Limb (tissue), 2 donors: ENCODE measurements around the gene MAPKAP1.

ENCODE experiments used
- DNase-seq, 2 donors: peaks; one replicate each; pipeline ENCODE4 v3.0.0-alpha.2; 2016; ENCODE audit errors: extremely low spot score in 2 of 2

Gene MAPKAP1

DNA sequence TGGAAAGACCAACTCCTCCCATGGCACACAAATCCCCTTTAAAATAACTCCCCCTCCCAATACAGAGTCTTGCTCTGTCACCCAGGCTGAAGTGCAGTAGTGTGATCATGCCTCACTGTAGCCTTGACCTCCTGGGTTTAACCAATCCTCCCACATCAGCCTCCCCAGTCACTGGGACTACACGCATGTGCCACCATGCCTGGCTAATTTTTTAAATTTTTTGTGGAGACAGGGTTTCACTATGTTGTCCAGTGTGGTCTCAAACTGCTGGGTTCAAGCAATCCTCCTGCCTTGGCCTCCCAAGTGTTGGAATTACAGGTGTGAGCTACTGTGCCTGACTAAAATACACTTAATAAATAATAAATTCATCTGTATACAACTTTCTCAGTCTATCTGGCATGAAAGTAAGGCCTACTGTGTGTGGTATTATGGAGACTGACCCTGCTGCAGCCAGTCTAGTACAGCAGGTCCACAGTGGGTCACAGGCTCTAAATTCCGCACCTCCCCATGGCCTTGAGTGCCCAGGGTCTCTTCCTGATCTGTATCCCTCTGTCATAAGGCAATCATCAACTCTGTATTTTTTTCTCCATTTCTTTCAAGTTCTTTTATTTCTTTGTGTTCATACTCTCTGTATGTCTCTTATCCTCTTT, 169.4 kb downstream of the MAPKAP1 start:
- DNase-seq = no peak

- no peak for DNase-seq
Observed at GRCh38 chr9:125536776-125537175, 170.2 kb downstream of the MAPKAP1 start.

DNA sequence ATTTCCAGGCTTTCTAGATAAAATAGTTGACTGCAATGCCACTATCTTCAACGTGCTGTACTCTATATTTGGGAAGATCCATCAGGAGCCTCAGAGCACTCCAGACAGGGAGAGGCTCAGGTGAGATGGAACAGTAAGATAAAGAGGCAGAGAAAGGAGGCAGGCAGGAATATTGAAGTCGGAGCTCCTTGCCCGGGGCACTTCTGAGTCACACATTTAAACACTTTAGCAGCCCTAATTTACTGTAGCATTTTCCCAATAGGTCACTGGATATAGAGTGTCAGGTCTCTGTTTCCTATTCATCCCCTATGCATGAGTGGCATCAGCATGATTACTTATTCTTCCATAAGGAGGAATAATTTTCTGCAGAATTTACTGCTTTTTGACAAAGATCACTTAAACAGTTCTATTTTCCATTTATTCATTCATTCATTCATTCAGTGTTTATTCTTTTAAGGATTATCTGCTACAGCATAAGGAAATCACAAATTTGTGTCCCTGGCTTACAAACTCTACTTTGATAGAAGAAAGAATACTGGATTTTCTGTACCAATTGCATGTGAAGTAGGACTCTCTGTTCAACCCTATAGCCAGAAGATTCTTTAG, 170.7 kb downstream of the MAPKAP1 start:
- no peak for DNase-seq

DNA sequence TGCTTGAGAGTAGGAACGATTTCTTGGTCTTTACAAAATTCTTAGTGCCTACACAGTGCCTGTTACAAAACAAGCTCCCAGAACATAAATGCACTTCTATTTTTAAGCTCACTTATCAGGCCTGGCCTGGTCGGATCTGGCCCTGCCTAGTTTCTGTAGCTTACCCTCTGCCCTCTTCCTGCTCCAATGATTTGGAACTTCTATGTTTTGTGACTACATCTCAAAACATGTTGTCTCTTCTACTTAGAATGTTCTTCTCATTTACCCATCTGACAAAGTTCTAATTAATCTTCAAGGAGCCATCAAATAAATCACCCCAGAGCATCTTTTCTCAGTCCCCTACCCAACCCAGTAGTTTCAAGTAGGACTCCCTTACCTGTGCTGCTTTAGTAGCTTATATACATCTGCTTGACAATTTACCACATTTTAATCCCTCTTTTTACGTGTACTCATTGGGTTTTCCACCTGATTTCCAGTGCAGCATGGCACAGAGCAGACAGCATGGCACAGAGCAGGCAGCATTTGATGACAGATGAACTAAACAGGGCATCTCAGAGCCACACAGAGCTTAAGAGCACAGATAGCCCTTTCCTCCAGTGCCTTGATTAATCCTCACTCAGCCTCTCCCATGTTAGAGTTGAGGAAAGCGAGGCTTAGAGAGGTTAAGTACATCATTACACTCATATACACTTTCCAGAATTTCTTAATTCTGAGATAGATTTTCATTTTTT, 171.9 kb downstream of the MAPKAP1 start:
- no peak for DNase-seq

DNA sequence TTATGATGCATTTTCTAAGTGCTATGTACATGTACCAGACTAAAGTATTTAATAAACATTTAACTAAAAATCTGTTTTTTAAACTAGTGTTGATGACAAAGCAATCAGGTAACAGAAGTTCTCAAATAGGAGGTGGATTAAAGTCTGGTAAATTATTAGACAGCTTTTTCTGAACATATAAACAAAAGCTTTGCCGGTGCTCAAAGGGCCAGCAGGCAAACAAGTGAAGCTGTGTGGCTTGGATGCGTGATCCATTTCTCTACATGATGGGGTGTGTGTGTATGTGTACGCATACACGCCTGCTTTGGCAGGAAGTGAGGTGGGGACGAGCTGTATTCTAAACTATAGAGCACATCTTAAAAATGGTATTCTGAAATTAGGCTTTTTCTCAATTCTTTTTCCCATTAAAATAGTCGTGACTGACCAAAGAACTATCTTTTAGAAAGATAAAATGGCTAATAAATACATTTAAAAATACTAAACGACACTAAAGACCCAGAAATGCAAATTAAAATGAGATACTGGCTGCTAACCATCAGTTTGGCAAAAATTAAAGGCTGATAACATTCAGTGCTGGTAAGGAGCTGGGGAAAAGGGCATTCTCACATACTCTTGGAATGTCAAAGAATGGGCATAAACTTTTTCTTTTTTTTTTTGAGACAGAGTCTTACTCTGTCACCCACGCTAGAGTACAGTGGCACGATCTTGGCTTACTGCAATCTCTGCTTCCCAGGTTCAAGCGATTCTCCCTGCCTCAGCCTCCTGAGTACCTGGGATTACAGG, 174.0 kb downstream of the MAPKAP1 start:
- DNase-seq = no peak

DNA sequence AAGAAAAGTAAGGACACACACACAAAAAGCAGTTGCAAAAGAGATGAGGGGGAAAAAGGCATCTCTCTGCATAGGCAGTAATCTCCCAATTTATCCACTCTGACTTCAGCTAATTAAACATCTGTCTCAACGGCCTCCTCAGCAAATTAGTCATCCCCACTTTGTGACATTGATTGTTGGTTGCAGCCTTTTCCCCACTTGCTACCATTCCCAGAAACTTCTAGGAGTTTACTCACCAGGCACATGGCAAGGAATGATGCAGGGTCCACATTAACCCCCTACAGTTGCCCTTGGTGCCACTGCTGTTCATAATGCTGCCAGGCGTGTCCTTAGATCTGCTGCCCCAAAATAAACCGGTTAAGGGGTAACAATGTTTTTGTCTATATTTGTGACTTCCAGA, 174.6 kb downstream of the MAPKAP1 start:
- no peak for DNase-seq

- no peak for DNase-seq
Observed at GRCh38 chr9:125529589-125530515, 177.2 kb downstream of the MAPKAP1 start.

- no peak for DNase-seq
Observed at GRCh38 chr9:125529107-125529506, 177.9 kb downstream of the MAPKAP1 start.

DNA sequence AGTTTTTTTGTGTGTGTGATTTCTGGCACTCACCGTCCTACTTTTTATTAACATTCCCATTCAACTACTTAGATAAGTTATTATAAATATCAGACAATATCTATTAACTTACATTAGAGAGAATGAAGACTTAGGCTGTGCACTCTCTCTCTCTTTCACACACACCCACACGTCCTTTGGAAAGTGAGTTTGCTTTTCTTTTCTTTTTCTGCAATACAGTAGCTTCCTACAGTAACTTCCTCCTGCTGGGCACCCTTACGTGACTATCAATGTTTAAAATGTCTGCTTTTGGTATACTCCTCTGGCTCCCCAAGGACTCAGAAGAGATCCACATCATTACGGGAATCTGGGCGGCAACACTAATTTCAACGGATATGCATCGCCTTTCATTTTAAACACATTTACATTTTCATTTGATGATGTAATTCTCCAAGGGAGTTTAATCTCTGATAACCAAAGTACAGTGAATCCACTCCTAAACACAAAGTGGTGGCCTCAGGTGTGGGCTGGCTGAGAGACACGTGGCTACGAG, 179.5 kb downstream of the MAPKAP1 start:
- no peak for DNase-seq

GRCh38 chr9:125525921-125526631, 180.9 kb downstream of the MAPKAP1 start:
- DNase-seq = peak in 1 of 2 donors; percentile 90

- DNase-seq = peak in 1 of 2 donors; percentile 53
Observed at GRCh38 chr9:125524583-125525355, 182.2 kb downstream of the MAPKAP1 start.

DNA sequence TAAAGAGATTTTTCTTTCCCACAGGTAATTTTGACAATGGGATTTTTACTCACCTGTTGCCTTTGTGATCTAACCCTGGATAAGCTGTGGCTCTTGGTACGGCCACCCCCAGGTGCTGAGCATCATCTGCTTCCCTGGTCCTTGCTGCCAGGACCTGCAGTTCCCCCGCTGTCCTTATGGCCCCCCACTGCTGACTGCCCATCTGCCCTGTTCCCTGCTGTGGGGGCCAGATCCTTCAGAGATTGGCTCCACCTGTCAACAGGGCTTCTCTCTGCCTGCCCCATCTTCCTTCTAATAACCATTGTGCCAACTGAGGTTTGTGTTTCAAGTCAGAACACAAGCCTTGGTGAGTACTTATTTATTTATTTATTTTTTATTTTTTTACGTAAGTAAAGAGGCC, 183.3 kb downstream of the MAPKAP1 start:
- no peak for DNase-seq

GRCh38 chr9:125522328-125522725, 184.7 kb downstream of the MAPKAP1 start:
- DNase-seq = no peak

DNA sequence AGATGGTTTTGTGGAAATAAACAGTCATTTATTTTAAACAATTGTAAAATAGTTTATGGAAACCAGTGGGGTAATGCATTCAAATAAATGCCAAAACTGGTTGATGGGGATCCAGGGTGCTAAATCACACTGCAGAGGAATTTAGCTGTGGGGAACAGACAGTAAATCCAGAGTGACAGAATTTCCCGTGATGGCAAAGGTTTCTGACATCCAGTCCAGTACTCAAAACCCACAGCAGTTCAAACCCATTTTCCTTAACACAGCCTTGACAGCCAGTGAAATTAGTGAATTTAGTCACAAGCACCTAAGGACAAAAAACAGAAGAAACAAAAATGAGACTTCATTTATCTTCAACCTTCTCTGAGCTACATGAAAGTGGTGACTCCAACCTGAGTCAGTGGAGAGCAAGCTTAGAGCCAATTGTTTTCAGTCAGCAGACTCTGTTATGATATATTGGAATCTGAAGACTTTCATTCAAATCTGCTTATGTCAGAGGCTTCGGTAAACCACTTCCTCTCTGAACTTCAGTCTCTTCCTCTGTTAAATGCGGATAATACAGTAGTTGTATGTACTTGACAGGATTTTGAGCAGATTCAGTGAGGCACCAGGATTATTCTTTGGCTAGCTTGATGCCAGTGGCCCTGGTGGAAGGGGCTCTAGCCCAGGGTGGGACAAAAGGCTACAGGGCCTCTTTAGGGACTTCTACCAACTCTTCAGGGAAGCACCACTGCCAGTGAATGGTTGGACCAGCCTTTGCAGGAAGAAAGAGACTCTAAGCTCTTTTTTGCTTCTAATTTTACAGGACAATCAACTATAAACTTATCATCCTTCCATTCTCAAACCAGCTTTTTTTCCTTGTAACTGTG, 185.3 kb downstream of the MAPKAP1 start:
- no peak for DNase-seq

GRCh38 chr9:125519734-125520133, 187.3 kb downstream of the MAPKAP1 start:
- no peak for DNase-seq

GRCh38 chr9:125517577-125517976, 189.4 kb downstream of the MAPKAP1 start:
- DNase-seq = no peak

DNA sequence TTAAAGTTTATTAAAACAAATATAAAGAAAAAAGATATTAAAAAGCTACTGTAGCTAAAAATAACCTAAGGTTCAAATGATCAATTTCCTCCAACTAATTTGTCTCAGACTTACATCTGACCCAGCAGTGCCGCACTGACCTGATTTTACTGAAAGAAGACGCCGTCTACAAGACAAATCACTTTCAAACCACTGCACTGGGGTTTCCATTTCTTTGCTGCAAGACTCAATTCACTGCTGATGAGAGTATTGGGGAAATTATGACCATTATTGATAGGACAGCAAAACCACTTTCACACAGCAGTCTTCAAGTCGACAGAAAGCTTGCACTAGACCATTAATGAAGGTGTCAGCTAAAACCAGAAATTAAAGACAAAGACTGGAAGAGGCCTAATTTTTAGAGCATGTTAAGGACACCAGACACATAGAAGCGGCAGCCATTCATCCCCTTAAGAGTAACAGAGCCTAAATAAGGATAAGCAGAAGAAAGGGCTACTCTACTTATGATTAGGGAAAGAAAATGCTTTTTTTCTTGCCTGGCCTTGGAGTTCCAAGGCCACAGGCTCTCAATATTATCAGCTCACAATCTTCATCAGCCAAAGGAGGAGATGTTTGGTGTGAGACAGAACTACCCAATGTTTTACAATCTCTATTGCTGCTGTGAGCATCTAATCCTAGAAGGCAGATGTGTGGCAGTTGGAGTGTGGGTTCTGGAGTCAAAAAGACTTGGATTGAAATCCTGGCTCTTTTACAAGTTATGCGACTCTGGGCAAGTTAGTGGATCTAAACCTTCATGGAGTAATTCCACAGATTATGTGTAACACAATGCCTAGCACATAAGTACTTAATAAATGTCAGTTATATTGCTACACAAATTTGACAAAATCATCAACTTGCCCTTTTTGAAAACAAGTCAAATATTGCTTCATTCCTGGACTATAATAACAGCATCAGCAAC, 190.7 kb downstream of the MAPKAP1 start:
- no peak for DNase-seq
